Stomach (tissue), 4 donors: Measurements from ENCODE around the gene ACP6.

Experiments
- POLR2A ChIP-seq, 4 donors: fragments of 450-650 bp; IDR thresholded peaks; one replicate each; pipeline ENCODE4 v1.6.1; 2016; ENCODE audit warnings: antibody characterized with exemption in 4 of 4, control low read depth in 2 of 4, mild to moderate bottlenecking in 1 of 4, moderate library complexity in 1 of 4
- POLR2AphosphoS5 ChIP-seq, 3 donors: sonication (generic); formaldehyde crosslinking; IDR thresholded peaks; one replicate each; pipeline ENCODE4 v1.6.1; 2016; ENCODE audit warnings: antibody characterized with exemption in 3 of 3
- TF ChIP-seq, protein P1 (sequence below), 7 experiments: fragments of 450-650 bp in 4 of 7; fragments of 200-600 bp in 3 of 7; sonication (generic) in 3 of 7; IDR thresholded peaks; one replicate each; pipeline ENCODE4 v1.5.1; 2016 to 2019; ENCODE audit warnings: antibody characterized with exemption in 7 of 7, control low read depth in 2 of 7, mild to moderate bottlenecking in 1 of 7

DNA sequence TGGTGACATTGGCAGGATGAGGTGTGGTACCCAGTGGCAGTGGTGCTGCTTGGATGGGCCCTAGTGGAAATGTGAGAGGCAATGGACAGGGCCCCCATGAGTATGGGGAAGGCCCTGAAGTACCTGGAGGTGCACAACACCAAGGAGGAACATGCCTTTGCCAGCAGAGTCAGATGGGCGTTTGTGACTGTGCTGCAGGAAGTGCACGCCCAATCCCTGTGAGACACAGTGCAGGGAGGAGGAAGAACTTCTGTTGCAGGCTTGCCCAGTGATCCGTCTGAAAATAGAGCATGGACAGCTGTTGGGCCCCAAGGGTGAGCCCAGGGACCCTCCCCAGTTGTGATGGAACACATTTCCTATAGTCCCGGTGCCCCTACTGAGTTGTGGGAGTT lies 47.4 kb upstream of the ACP6 start:
- TF ChIP-seq, protein P1, sequence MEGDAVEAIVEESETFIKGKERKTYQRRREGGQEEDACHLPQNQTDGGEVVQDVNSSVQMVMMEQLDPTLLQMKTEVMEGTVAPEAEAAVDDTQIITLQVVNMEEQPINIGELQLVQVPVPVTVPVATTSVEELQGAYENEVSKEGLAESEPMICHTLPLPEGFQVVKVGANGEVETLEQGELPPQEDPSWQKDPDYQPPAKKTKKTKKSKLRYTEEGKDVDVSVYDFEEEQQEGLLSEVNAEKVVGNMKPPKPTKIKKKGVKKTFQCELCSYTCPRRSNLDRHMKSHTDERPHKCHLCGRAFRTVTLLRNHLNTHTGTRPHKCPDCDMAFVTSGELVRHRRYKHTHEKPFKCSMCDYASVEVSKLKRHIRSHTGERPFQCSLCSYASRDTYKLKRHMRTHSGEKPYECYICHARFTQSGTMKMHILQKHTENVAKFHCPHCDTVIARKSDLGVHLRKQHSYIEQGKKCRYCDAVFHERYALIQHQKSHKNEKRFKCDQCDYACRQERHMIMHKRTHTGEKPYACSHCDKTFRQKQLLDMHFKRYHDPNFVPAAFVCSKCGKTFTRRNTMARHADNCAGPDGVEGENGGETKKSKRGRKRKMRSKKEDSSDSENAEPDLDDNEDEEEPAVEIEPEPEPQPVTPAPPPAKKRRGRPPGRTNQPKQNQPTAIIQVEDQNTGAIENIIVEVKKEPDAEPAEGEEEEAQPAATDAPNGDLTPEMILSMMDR (IDR thresholded peaks at IDR 0.05), result no peak
- TF ChIP-seq POLR2A (IDR thresholded peaks at IDR 0.05) (no peak), POLR2AphosphoS5 (IDR thresholded peaks at IDR 0.05) (peak in 1 of 3 donors; percentile 15)
